Purkinje cell (primary cell): ENCODE measurements around the gene BPIFA3. TPM values are rescaled to one million over a fixed set of nuclear protein-coding genes. Genes with fewer than 3 reads are reported as not detected.

Experiments
- polyA plus RNA-seq: library from polyadenylated mRNA; unstranded; fragments of >200 nt; fragmentation: Nextera tagmentation; gene quantifications from 2 replicates; pipeline ENCODE4 v1.2.1, GENCODE V29; 2014

The BPIFA3 gene
- not detected in 2 replicates for polyA plus RNA-seq

GRCh38 chr20:33217052-33217451, at the start of gene BPIFA3:
BPIFA3 (plus strand) TSS chr20:33217352; CDS start chr20:33217537, 185 bp downstream.

GRCh38 chr20:33167859-33168258, 49.3 kb upstream of the BPIFA3 start, which contains the start of gene BPIFA2:
BPIFA2 (plus strand) TSS chr20:33168159; CDS start chr20:33169146, 987 bp downstream.

DNA sequence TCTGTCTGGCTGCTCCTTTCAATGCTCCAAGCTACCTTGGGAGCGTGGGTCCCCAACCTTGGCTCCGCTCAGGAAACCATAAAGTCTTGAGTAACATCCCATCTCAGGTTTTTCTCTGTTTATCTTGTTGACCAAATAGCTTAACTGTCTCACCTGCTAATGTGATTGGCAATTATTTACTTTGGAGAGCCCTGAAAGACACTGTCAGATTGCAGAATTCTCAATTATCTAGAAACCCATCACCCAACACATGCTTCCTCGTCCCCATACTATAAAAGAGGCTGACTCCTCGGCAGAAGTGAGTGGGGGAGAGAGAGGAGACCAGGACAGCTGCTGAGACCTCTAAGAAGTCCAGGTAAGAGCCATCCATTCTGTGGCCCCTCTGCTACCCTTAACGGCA, 18.5 kb downstream of the BPIFA3 start, which contains the start of gene BPIFA1:
TSS of gene BPIFA1 (plus strand) at position 301 of the 400 bp plus-strand sequence. CDS start 1,716 bp downstream, outside the sequence.

Other genes starting within 250 kb of the BPIFA3 start
- gene SUN5, start 212.9 kb upstream of the BPIFA3 start, polyA plus RNA-seq = not detected in 2 replicates
- gene BPIFB2, start 209.6 kb upstream of the BPIFA3 start, polyA plus RNA-seq = not detected in 2 replicates
- gene BPIFB6, start 185.7 kb upstream of the BPIFA3 start, polyA plus RNA-seq = not detected in 2 replicates
- gene BPIFB3, start 163.4 kb upstream of the BPIFA3 start, polyA plus RNA-seq = not detected in 2 replicates
- gene BPIFB4, start 137.7 kb upstream of the BPIFA3 start, polyA plus RNA-seq = not detected in 2 replicates
- not detected in 2 replicates for gene BPIFA2, start 49.2 kb upstream of the BPIFA3 start, polyA plus RNA-seq
- gene BPIFA1, start 18.6 kb downstream of the BPIFA3 start, polyA plus RNA-seq = not detected in 2 replicates
- not detected in 2 replicates for gene BPIFB1, start 65.9 kb downstream of the BPIFA3 start, polyA plus RNA-seq
- 31.7 and 37.6 TPM in 2 replicates for gene CDK5RAP1, start 184.2 kb downstream of the BPIFA3 start, polyA plus RNA-seq
- 4.0 and 5.5 TPM in 2 replicates for gene SNTA1, start 226.4 kb downstream of the BPIFA3 start, polyA plus RNA-seq